RWPE1 (cell line): Measurements from ENCODE around the gene MEIOB.

Source experiments
- CTCF ChIA-PET: fragments of 350-600 bp; sonication (Branson Sonifier 250); formaldehyde crosslinking; extraction: SDS; loops from one replicate; lab custom pipeline; 2021; lab: Yijun Ruan, JAX
- POLR2A ChIA-PET: fragments of 400-600 bp; formaldehyde crosslinking; extraction: SDS; loops from one replicate; lab custom pipeline; 2020; ENCODE audit warnings: antibody characterized with exemption; ENCODE audit not compliant: low non-redundant PET; lab: Yijun Ruan, JAX
- DNase-seq: peaks from one replicate; pipeline ENCODE4 v3.0.0; 2012; ENCODE audit warnings: low spot score
- H3K27ac ChIP-seq: fragments of 450-650 bp; 2 replicates; pipeline ENCODE4 v1.5.1; 2017
- CTCF ChIP-seq: fragments of 450-650 bp; conservative IDR thresholded peaks from 2 replicates; pipeline ENCODE4 v1.5.1; 2017; ENCODE audit warnings: low read depth, mild to moderate bottlenecking

MEIOB gene

GRCh38 chr16:1794908-1795666 is 76.9 kb downstream of the MEIOB start:
- POLR2A ChIA-PET = no interaction called here
- no peak for TF ChIP-seq CTCF
- H3K27ac ChIP-seq = no peak overlapping the region
- no peak for DNase-seq
- CTCF ChIA-PET = no interaction called here

DNA sequence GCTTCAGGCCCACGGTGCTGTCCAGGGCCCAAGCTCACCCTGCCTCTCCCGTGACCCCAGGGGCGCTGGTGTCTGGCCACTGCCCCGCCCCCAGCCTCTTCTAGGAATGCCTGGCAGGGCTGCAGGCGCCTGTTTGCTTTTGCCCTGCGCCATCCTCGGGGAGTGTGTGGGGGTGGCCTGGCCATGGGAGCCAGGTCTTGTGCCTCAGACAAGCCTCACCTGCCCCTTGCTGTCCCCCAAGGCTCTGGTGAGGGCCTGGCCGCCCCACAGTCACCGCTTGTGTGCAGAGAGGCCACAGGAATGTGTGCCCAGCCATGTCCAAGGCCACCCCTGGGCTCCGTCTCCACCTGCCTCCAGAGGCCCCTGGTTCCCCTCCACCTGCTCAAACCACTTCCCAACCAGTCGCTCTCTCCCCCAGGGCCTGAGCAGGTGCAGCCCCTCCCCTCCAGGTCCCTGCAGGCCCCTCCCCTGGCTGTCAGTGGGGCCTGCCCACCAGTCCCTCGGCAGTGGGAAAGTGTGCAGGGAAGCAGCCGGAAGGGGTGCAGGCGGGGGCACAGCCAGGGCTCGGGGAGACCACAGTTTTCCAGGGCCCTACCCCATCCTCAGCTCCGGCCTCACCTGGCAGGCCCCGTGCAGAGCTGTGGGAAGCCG is 77.6 kb downstream of the MEIOB start:
- no peak for TF ChIP-seq CTCF
- no peak overlapping the region for H3K27ac ChIP-seq
- ChIA-PET POLR2A (no interaction called here), CTCF (no interaction called here)
- DNase-seq = no peak

DNA sequence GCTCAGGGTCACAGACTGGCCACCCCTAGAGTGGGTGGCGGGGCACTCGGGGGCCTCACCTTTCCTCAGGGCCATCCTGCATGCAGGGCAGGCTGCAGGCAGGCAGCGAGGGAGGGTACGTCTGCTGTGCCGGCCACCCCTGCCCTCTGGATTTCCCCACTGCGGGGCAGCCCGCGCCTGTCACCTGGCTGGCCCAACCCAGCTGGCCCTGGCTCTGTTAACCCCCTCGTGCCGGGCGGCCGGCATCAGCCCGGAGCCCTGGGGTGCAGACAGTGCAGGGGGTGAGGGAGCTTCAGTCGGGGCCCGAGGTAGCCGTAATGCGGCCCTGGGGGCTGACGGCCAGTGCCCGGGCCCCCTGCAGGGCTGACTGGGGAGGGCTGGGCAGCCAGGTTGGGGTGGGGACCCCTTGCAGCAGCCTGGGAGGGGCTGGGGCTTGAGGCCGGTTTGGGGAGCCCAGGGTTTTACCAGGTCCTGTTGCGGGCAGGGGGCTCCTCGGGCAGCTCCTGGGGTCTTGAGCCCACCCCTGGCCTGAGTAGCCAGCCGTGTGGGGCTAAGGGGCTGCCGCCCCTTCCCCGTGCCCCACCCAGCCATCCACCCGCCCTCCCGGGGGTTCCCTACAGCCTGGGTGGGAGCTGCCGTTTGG is 78.3 kb downstream of the MEIOB start, which contains the start of gene IGFALS:
IGFALS (minus strand) TSS at position 128 of the 643 bp plus-strand sequence; CDS start at position 75, 53 bp downstream.
- POLR2A ChIA-PET = no interaction called here
- no peak for DNase-seq
- TF ChIP-seq CTCF = no peak
- H3K27ac ChIP-seq = no peak within 1 kb of the TSS
- CTCF ChIA-PET = no interaction called here

- TF ChIP-seq CTCF = no peak
- POLR2A ChIA-PET = no interaction called here
- H3K27ac ChIP-seq = no peak overlapping the region
- CTCF ChIA-PET = interaction anchor here (0.6 kb wide), 1 partner anchor 476 kb away, joined by 3 read pairs; no protein-coding TSS in a partner anchor
- DNase-seq = no peak
Measured at GRCh38 chr16:1792836-1793577, 79.0 kb downstream of the MEIOB start.

DNA sequence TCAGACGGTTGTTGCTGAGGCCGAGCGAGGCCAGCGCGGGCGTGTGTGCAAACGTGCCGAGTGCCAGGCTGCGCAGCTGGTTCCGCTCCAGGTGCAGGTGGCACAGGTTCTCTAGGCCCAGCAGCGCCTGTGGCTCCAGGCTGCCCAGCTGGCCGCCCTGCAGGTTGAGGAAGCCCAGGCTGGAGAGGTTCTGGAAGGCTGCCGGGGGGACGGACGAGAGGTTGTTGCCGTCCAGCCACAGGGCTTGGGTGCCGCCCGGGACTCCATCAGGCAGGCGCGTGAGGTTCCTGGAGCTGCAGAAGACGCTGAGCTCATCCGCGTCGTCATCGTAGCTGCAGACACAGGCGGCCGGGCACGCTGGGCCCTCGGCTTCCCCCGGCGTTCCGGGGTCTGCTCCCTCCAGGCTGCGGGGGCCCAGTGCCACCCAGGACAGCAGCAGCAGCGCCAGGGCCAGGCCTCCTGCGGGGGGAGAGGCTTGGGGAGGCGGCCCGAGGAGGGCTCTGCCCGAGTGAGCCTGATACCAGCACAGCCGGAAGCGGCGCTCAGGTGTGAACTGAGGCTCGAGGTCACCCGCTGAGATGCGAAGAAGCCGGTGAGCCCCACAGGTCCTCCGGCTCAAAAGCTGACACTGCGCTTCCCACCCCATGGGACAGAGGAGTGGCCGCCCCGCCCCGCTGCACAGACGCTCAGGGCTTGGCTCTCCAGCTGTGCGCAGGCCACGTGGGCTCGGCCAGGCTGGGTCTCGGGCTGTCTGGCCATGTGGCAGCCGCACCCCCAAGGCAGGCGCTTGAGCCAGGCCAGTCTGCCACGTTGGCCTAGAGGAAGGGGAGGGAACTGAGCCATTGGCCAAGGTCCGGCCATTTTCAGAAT is 79.8 kb downstream of the MEIOB start:
- ChIA-PET CTCF (interaction anchor here (0.6 to 0.8 kb wide), 2 partner anchors 475 to 1007 kb away, joined by 3 read pairs; no protein-coding TSS in a partner anchor), POLR2A (interaction anchor here (0.9 kb wide), 1 partner anchor 9 kb away, joined by 3 read pairs; the partner anchor contains the start of genes NUBP2 and SPSB3)
- TF ChIP-seq CTCF = no peak
- H3K27ac ChIP-seq = 0 out of 2 replicates have a peak overlapping the region, but pooled peaks have one; percentile 5
- no peak for DNase-seq
